ENCODE measurements around the gene EPB41L1.

- TF ChIP-seq EZH2phosphoT487 (IDR thresholded peaks at IDR 0.05; ENCODE audit: insufficient read depth, low read depth) (no peak), EZH2 (IDR thresholded peaks at IDR 0.05; ENCODE audit: insufficient read depth, poor library complexity, severe bottlenecking) (no peak)
Measured at GRCh38 chr20:36148439-36148838, 6.1 kb upstream of the EPB41L1 start.
